HepG2 (cell line): ENCODE data around the gene HMBS. TPM values are rescaled to one million over a fixed set of nuclear protein-coding genes. Genes with fewer than 3 reads are reported as not detected.
A peak's percentile ranks its signal among the peaks of the same experiment; 100 is the strongest.

Experiments used
- JUNB ChIP-seq: sonication (generic); formaldehyde crosslinking; IDR thresholded peaks from 2 replicates; pipeline ENCODE4 v1.8.0; 2022; ENCODE audit warnings: missing genetic modification reagents, mild to moderate bottlenecking, borderline replicate concordance
- NFKB2 ChIP-seq: sonication (generic); formaldehyde crosslinking; IDR thresholded peaks from 2 replicates; pipeline ENCODE4 v1.4.0; 2020; ENCODE audit warnings: missing genetic modification reagents, borderline replicate concordance
- NR0B2 ChIP-seq: sonication (generic); formaldehyde crosslinking; IDR thresholded peaks from 2 replicates; pipeline ENCODE4 v1.4.0; 2020; ENCODE audit warnings: mild to moderate bottlenecking, missing genetic modification reagents
- RBM22 ChIP-seq: fragments of 200-400 bp; formaldehyde crosslinking; optimal IDR thresholded peaks from 2 replicates; pipeline ENCODE3; 2017; ENCODE audit warnings: mild to moderate bottlenecking, low read length, moderate library complexity
- RCOR2 ChIP-seq: IDR thresholded peaks from 2 replicates; pipeline ENCODE4 v1.6.1; 2016; ENCODE audit warnings: missing biosample characterization, missing genetic modification reagents
- TFDP2 ChIP-seq: sonication (generic); formaldehyde crosslinking; IDR thresholded peaks from 2 replicates; pipeline ENCODE4 v1.4.0; 2020; ENCODE audit warnings: missing genetic modification reagents
- ZNF142 ChIP-seq: sonication (generic); formaldehyde crosslinking; IDR thresholded peaks from 2 replicates; pipeline ENCODE4 v1.4.0; 2020; ENCODE audit warnings: missing genetic modification reagents
- ZNF276 ChIP-seq: sonication (generic); formaldehyde crosslinking; IDR thresholded peaks from 2 replicates; pipeline ENCODE4 v1.4.0; 2020; ENCODE audit warnings: mild to moderate bottlenecking, low read depth, missing genetic modification reagents
- ZNF687 ChIP-seq: sonication (generic); formaldehyde crosslinking; IDR thresholded peaks from 2 replicates; pipeline ENCODE4 v1.5.1; 2020; ENCODE audit warnings: mild to moderate bottlenecking, missing genetic modification reagents, moderate library complexity
- polyA plus RNA-seq, 8 experiments: library from polyadenylated mRNA; depleted of rRNA in 3 of 8; stranded (reverse) in 7 of 8; unstranded in 1 of 8; fragments of >200 nt; fragmentation: Illumina TruSeq in 4 of 8; extraction: Trizol in 4 of 8; gene quantifications; 2 replicates each; pipeline versions ENCODE4 v1.2.1 to v1.2.3, GENCODE V29; 2011 to 2016; ENCODE audit warnings: low read depth in 4 of 8, missing spikeins in 1 of 8, mixed read lengths in 1 of 8; ENCODE audit not compliant: insufficient read depth in 1 of 8
- total RNA-seq, 5 experiments: library from RNA; depleted of rRNA; stranded (reverse); fragments of >200 nt; fragmentation: Illumina TruSeq; extraction: Trizol; gene quantifications; 2 replicates each; pipeline ENCODE4 v1.2.3, GENCODE V29; 2016; ENCODE audit warnings: low read depth in 1 of 5

The HMBS gene
- total and polyA plus RNA-seq, 2 of the 13 experiments (the other 11 are each of a cell fraction or from before 2014, with no cell fraction given), result 9.4 to 46.9 TPM

- TF ChIP-seq ZNF142, result peak; percentile 51; the same call in 1 of the 2 replicates
- peak; percentile 50; the same call in 1 of the 2 replicates for TF ChIP-seq ZNF276
- TF ChIP-seq RBM22, result no peak
- no peak for TF ChIP-seq RCOR2 (CRISPR knock-in tag)
- TF ChIP-seq NR0B2 (CRISPR knock-in tag), result 0 out of 2 replicates have a peak, but pooled peaks have one; percentile 2
- peak; percentile 60; the same call in 1 of the 2 replicates for TF ChIP-seq NFKB2 (CRISPR knock-in tag)
- peak; percentile 82 for TF ChIP-seq ZNF687 (CRISPR knock-in tag)
- no peak for TF ChIP-seq JUNB (CRISPR knock-in tag)
- TF ChIP-seq TFDP2 (CRISPR knock-in tag), result peak; percentile 9; the same call in 1 of the 2 replicates
These were observed 16.5 kb downstream of the HMBS start (continued) for GRCh38 chr11:119100994-119101758.
